NT2/D1 (cell line): ENCODE results near the gene BLACAT1.
A peak's percentile ranks its signal among the peaks of the same experiment; 100 is the strongest.

ENCODE experiments used
- DNase-seq: peaks from one replicate; pipeline ENCODE4 v3.0.0-alpha.2; 2011; ENCODE audit warnings: low read depth, low spot score
- H3K27me3 ChIP-seq: 2 replicates; pipeline ENCODE4 v1.6.0; 2011; ENCODE audit warnings: mild to moderate bottlenecking; ENCODE audit not compliant: insufficient read length, insufficient read depth
- H3K36me3 ChIP-seq: 2 replicates; pipeline ENCODE4 v1.6.1; 2011; ENCODE audit warnings: mild to moderate bottlenecking, low read length, mixed read lengths; ENCODE audit not compliant: insufficient read depth, insufficient read length
- H3K4me1 ChIP-seq: 2 replicates; pipeline ENCODE4 v1.5.1; 2011; ENCODE audit not compliant: insufficient read depth, insufficient read length
- H3K4me3 ChIP-seq: 2 replicates; pipeline ENCODE4 v1.5.1; 2011; ENCODE audit warnings: low read depth; ENCODE audit not compliant: insufficient read length
- H3K9ac ChIP-seq: 2 replicates; pipeline ENCODE4 v1.6.0; 2011; ENCODE audit warnings: low read depth; ENCODE audit not compliant: insufficient read length
- H3K9me3 ChIP-seq: 2 replicates; pipeline ENCODE4 v1.5.1; 2011; ENCODE audit warnings: mild to moderate bottlenecking, low read length; ENCODE audit not compliant: insufficient read depth
- SUZ12 ChIP-seq: IDR thresholded peaks from 2 replicates; pipeline ENCODE4 v1.6.1; 2011; ENCODE audit not compliant: insufficient read length, insufficient read depth; ENCODE audit errors: extremely low read depth
- YY1 ChIP-seq: IDR thresholded peaks from 2 replicates; pipeline ENCODE4 v1.6.1; 2011; ENCODE audit not compliant: insufficient read length, insufficient read depth
- ZNF274 ChIP-seq: IDR thresholded peaks from 2 replicates; pipeline ENCODE4 v1.6.1; 2011; ENCODE audit warnings: mild to moderate bottlenecking, low read depth, low read length

The BLACAT1 gene

DNA sequence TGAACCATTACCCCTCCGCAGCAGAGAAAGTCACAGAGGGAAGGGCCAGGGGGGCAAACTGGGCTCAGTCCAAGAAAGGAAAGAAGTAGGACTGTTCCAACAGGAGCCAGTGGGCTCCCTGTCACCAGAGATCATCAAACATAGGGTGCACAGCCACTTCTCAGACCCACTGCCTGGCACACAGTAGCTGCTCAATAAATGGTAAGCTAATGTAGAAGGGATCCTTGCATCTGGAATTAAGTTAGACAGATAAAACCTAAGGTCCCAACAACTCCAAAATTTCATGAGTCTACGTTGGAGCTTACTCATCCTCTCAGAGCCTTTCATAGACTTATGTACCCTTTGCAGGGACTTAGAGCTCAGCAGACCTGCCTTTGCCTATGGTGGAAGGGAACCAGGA, 3.5 kb downstream of the BLACAT1 start:
- DNase-seq: no peak
- H3K27me3 ChIP-seq: no peaks in the 10 kb centered on the region
- peaks cover 9% of the 10 kb centered on the region for H3K36me3 ChIP-seq
- no peak for TF ChIP-seq ZNF274
- no peak for TF ChIP-seq SUZ12
- TF ChIP-seq YY1: no peak
- peak overlapping the region; percentile 63 for H3K9ac ChIP-seq
- peaks cover 27% of the 10 kb centered on the region for H3K4me1 ChIP-seq
- H3K4me3 ChIP-seq: no peak overlapping the region
- no peaks in the 10 kb centered on the region for H3K9me3 ChIP-seq

DNA sequence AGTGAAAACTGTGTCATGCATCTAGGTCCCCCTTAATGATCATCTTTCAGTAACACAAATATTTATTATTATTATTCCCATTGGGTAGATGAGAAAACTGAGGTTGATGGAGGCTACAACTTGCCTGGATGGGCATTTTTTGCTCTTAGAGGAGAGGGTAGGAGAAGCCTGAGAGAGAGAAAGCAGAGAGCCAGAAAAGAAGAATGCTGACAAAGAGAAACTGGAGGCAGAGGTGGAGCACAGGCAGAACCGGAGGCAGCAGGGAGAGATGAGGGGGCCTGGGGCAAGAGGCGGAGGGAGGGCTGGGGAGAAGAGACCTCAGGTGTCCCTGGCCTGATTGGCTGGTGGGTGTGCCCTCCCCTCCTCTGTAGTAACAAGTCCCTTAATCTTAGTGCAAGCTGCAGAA, 4.1 kb downstream of the BLACAT1 start:
- TF ChIP-seq ZNF274 (no peak), SUZ12 (no peak), YY1 (no peak)
- no peaks in the 10 kb centered on the region for H3K27me3 ChIP-seq
- H3K4me1 ChIP-seq: peaks cover 33% of the 10 kb centered on the region

DNA sequence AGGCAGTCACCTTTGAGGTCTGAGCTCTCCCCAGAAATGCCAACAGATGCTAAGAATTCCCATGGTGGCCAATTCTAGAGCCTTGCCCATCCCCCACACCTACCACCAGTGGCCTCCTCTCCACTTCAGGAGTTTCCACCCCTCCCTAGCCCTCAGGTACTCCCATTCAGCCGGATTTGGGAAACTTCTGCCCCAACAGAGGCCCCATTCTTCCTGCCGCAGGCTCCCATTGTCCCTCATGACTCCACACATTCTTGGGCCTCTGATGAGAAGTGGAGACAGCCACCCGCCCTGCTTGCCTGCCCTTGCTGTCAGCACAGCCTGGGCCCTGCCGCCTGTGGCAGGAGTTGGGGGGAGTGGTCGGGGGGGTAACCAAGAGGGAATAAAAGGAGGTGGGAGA, 4.6 kb downstream of the BLACAT1 start:
- H3K9ac ChIP-seq: peak overlapping the region; percentile 90
- H3K36me3 ChIP-seq: peaks cover 19% of the 10 kb centered on the region
- TF ChIP-seq YY1 (no peak), SUZ12 (no peak), ZNF274 (no peak)
- peak; percentile 89 for DNase-seq
- peak overlapping the region; percentile 50 for H3K4me3 ChIP-seq
- H3K27me3 ChIP-seq: no peaks in the 10 kb centered on the region
- H3K4me1 ChIP-seq: peaks cover 38% of the 10 kb centered on the region
- H3K9me3 ChIP-seq: no peaks in the 10 kb centered on the region

More for the DNA sequence above, 4.1 kb downstream of the BLACAT1 start:
- H3K9me3 ChIP-seq: no peaks in the 10 kb centered on the region
- DNase-seq: peak; percentile 73
- no peak overlapping the region for H3K4me3 ChIP-seq
- peaks cover 14% of the 10 kb centered on the region for H3K36me3 ChIP-seq
- H3K9ac ChIP-seq: peak overlapping the region; percentile 63

DNA sequence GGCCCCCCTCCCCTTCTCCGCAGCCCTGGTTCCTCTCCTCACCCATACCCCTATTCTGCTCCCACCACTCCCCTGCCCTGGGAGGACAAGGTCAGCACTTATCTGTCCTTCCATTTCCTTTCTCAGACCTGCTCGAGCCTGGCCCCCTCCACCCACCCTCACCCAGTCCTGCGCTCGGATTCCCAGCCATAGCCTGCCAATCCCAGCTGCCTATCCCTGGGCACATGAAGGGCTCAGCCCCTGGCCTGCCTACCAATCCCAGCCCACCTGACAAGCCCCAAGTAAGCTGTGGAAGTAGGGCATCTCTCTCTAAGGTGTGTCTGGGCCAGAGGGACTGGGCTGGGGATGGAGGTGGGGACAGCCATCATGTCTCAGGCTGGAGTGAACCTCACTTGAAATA, 5.4 kb downstream of the BLACAT1 start:
- no peak for TF ChIP-seq SUZ12
- no peak for TF ChIP-seq ZNF274
- no peak for TF ChIP-seq YY1
- Histone ChIP-seq H3K4me3 (peak overlapping the region; percentile 50), H3K9ac (peak overlapping the region; percentile 90), H3K9me3 (no peaks in the 10 kb centered on the region), H3K27me3 (no peaks in the 10 kb centered on the region), H3K4me1 (peaks cover 43% of the 10 kb centered on the region), H3K36me3 (peaks cover 25% of the 10 kb centered on the region)
- DNase-seq: no peak

DNA sequence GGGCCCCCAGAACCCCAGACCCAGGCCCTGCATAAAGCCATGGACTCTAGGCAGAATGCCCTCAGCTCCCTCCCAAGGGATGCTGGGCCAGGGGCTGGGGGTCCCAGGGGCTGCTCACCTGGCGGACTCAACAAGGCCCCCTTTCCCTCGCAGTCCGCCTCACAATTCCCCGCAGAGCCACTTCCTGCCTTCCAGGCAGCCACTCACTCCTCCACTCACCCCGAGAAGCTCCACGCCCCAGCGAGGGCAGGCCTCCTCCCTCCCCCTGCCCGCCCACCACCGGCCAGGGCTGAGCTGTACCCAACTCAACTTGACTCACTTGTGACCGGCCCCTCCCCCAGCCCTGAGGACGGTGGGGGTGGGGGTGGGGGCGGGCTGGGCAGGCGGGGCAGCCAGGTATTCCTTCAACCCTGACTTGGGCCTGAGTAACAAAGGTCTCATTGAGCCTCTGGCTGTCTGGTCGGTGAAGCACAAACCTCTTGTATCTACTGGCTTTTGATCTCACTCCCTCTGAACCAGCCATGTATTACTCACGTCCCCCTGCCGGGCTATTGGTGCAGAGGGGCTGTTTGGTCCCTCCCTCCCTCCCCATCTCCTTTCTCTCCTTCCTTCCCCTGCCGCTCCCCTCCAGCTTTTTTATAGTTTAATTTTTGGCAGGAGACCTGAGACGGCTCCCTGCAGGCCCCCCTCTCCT, 5.9 kb downstream of the BLACAT1 start:
- peak; percentile 92 for DNase-seq
- Histone ChIP-seq H3K36me3 (peaks cover 25% of the 10 kb centered on the region), H3K4me1 (peaks cover 47% of the 10 kb centered on the region), H3K27me3 (no peaks in the 10 kb centered on the region), H3K9ac (peak overlapping the region; percentile 97), H3K9me3 (no peaks in the 10 kb centered on the region), H3K4me3 (peak overlapping the region; percentile 88)
- TF ChIP-seq YY1: no peak
- no peak for TF ChIP-seq ZNF274
- no peak for TF ChIP-seq SUZ12

DNA sequence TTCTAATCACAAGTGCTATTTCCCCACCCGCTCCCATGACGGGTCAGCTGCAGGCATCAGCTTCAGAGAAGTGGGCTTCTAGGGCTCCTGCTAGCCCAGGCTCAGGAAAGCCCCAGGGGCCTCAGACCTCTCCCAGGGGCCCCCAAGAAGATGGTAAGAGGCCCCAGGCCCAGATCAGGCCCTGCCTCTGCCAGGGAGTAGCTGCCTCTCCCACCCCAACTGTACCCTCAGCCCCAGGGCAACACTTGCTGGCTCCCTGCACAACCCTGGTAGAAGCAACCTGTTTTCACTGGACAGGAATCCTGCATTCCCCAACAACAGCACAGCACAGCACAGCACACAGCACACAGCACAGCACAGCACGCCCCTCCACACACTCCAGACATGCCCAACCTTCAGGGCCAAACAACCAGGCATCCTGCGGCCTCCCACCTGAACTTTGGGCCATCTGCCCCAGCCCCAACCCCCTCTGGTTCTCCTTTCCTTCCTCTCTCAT, 6.5 kb downstream of the BLACAT1 start:
- H3K27me3 ChIP-seq: no peaks in the 10 kb centered on the region
- H3K9ac ChIP-seq: peak overlapping the region; percentile 97
- DNase-seq: no peak
- TF ChIP-seq YY1: no peak
- TF ChIP-seq SUZ12: no peak
- no peak for TF ChIP-seq ZNF274
- H3K36me3 ChIP-seq: peaks cover 25% of the 10 kb centered on the region
- peak overlapping the region; percentile 88 for H3K4me3 ChIP-seq
- H3K9me3 ChIP-seq: no peaks in the 10 kb centered on the region
- H3K4me1 ChIP-seq: peaks cover 49% of the 10 kb centered on the region

DNA sequence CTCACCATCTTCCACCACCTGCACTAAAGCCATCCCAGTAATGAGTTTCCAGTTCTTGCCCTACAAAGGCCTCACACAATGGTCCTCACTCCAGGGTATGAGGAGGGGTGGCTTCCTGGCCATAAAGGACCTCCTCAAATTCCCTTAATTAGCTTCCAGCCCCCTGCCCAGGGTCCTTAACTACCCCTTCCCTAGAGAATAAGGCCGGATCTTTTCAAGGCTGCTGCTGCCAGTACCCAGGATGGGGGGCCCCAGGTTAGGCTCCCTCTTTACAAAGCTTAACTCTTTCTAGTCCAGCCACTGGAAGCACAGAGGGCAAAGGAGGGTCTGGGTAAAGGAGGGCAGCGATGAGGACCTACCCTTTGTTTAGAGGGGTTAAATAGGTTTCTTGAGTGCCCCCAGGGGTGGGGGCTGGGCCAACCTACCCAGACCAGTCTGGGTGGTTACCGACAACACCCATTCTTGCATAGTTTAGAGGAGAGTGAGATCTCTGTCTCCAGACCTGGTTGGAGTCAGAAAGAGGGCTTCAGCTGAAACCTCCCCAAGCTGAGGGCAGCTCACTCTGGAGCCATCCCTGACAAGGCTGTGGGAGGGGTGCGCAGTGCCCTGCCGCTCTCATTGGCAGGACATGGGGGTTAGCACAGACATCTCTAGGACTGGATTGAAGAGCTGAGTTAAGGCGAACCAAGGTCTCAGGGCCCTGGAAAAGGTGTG, 7.1 kb downstream of the BLACAT1 start:
- no peak for TF ChIP-seq YY1
- no peak for TF ChIP-seq ZNF274
- TF ChIP-seq SUZ12: no peak
- Histone ChIP-seq H3K27me3 (no peaks in the 10 kb centered on the region), H3K4me1 (peaks cover 50% of the 10 kb centered on the region), H3K4me3 (peak overlapping the region; percentile 88), H3K36me3 (peaks cover 21% of the 10 kb centered on the region), H3K9ac (peak overlapping the region; percentile 97), H3K9me3 (no peaks in the 10 kb centered on the region)
- peak; percentile 90 for DNase-seq
